Measurements from ENCODE around the gene FOXRED1. TPM values are rescaled to one million over a fixed set of nuclear protein-coding genes. Genes with fewer than 3 reads are reported as not detected.

Gene FOXRED1
- total RNA-seq, 1 donor from 2014 or later, result 27.7 TPM

- no peaks in the 10 kb centered on the region for H3K27me3 ChIP-seq (ENCODE audit: low read depth)
- intact Hi-C loops (cut with micrococcal nuclease), result loop anchor here (2.0 kb wide), 1 partner anchor 169 kb away; no protein-coding TSS in a partner anchor
- H3K9me3 ChIP-seq (replicated peaks), result no peaks in the 10 kb centered on the region
- H3K36me3 ChIP-seq, result peaks cover 24% of the 10 kb centered on the region
- no peak overlapping the region for H3K27ac ChIP-seq (replicated peaks)
- peaks cover 8% of the 10 kb centered on the region for H3K4me1 ChIP-seq
- no peak overlapping the region for H3K4me3 ChIP-seq
- DNase-seq, result no peak
- no peak for TF ChIP-seq CTCF (IDR thresholded peaks at IDR 0.05; ENCODE audit: borderline replicate concordance)
Observed at GRCh38 chr11:126311401-126312291, 42.7 kb downstream of the FOXRED1 start.

- intact Hi-C loops (cut with micrococcal nuclease), result no loop called here
- Histone ChIP-seq H3K4me1 (peaks cover 19% of the 10 kb centered on the region), H3K36me3 (peaks cover 24% of the 10 kb centered on the region), H3K4me3 (no peak overlapping the region), H3K27me3 (ENCODE audit: low read depth) (no peaks in the 10 kb centered on the region), H3K27ac (replicated peaks) (no peak overlapping the region), H3K9me3 (replicated peaks) (no peaks in the 10 kb centered on the region)
- TF ChIP-seq CTCF (IDR thresholded peaks at IDR 0.05; ENCODE audit: borderline replicate concordance), result no peak
- DNase-seq, result no peak
Observed at GRCh38 chr11:126312961-126313360, 44.0 kb downstream of the FOXRED1 start.

- Histone ChIP-seq H3K9me3 (replicated peaks) (no peaks in the 10 kb centered on the region), H3K27me3 (ENCODE audit: low read depth) (no peaks in the 10 kb centered on the region), H3K27ac (replicated peaks) (no peak overlapping the region), H3K4me3 (no peak overlapping the region), H3K36me3 (peaks cover 18% of the 10 kb centered on the region), H3K4me1 (peaks cover 28% of the 10 kb centered on the region)
- TF ChIP-seq CTCF (IDR thresholded peaks at IDR 0.05; ENCODE audit: borderline replicate concordance), result no peak
- DNase-seq, result no peak
- intact Hi-C loops (cut with micrococcal nuclease), result no loop called here
Observed at GRCh38 chr11:126313826-126314225, 44.9 kb downstream of the FOXRED1 start.

- no peak for DNase-seq
- Histone ChIP-seq H3K27ac (replicated peaks) (peak overlapping the region; percentile 90), H3K9me3 (replicated peaks) (no peaks in the 10 kb centered on the region), H3K4me3 (no peak overlapping the region), H3K27me3 (ENCODE audit: low read depth) (no peaks in the 10 kb centered on the region), H3K36me3 (peaks cover 4% of the 10 kb centered on the region), H3K4me1 (peaks cover 37% of the 10 kb centered on the region)
- no peak for TF ChIP-seq CTCF (IDR thresholded peaks at IDR 0.05; ENCODE audit: borderline replicate concordance)
- intact Hi-C loops (cut with micrococcal nuclease), result loop anchor here (5.0 kb wide), 1 partner anchor 40 kb away; the partner anchor contains the start of gene ST3GAL4
Observed at GRCh38 chr11:126317432-126317755, 48.4 kb downstream of the FOXRED1 start.

- DNase-seq, result peak; percentile 81
- peak overlapping the region; percentile 44 for H3K4me3 ChIP-seq
- H3K4me1 ChIP-seq, result peaks cover 37% of the 10 kb centered on the region
- peaks cover 4% of the 10 kb centered on the region for H3K36me3 ChIP-seq
- no peaks in the 10 kb centered on the region for H3K27me3 ChIP-seq (ENCODE audit: low read depth)
- TF ChIP-seq CTCF (IDR thresholded peaks at IDR 0.05; ENCODE audit: borderline replicate concordance), result no peak
- peak overlapping the region; percentile 90 for H3K27ac ChIP-seq (replicated peaks)
- no peaks in the 10 kb centered on the region for H3K9me3 ChIP-seq (replicated peaks)
- intact Hi-C loops (cut with micrococcal nuclease), result loop anchor here (5.0 kb wide), 1 partner anchor 39 kb away; the partner anchor contains the start of gene ST3GAL4
Observed at GRCh38 chr11:126317756-126318573, 49.0 kb downstream of the FOXRED1 start.
